PFSK-1 (cell line): ENCODE results near the gene NDOR1.

Experiments
- POLR2AphosphoS5 ChIP-seq: IDR thresholded peaks from 2 replicates; pipeline ENCODE4 v1.6.1; 2012; ENCODE audit warnings: low read depth, mild to moderate bottlenecking, control low read depth, low read length, moderate library complexity
- SIN3A ChIP-seq: IDR thresholded peaks from 2 replicates; pipeline ENCODE4 v1.6.1; 2012; ENCODE audit warnings: mild to moderate bottlenecking, low read length, moderate library complexity, borderline replicate concordance; ENCODE audit not compliant: insufficient read depth

- TF ChIP-seq SIN3A (no peak), POLR2AphosphoS5 (no peak)
Observed at GRCh38 chr9:137234758-137235423, 29.4 kb downstream of the NDOR1 start.
